SK-N-SH (cell line): ENCODE data around the gene RHOT2. TPM values are rescaled to one million over a fixed set of nuclear protein-coding genes. Genes with fewer than 3 reads are reported as not detected.

ENCODE experiments used
- CTCF ChIA-PET: fragments of 300-600, 350-600 bp; formaldehyde crosslinking; extraction: SDS; loops from one replicate; lab custom pipeline; 2021; lab: Yijun Ruan, JAX
- POLR2A ChIA-PET: fragments of 350-600 bp; sonication (Branson Sonifier 250); formaldehyde crosslinking; extraction: SDS; loops from one replicate; lab custom pipeline; 2020; ENCODE audit warnings: antibody characterized with exemption, inconsistent platforms; lab: Yijun Ruan, JAX
- DNase-seq: peaks from one replicate; pipeline ENCODE4 v3.0.0; 2012
- H2AFZ ChIP-seq: fragments of 200-600 bp; sonication (generic); 2 replicates; pipeline ENCODE4 v1.8.1; 2016; ENCODE audit warnings: antibody characterized with exemption, mild to moderate bottlenecking, low read depth
- H3F3A ChIP-seq: fragments of 200-600 bp; sonication (generic); replicated peaks from 2 replicates; pipeline ENCODE3; 2016; ENCODE audit warnings: antibody characterized with exemption, mild to moderate bottlenecking; ENCODE audit not compliant: insufficient read depth
- H3K27ac ChIP-seq, 2 experiments: fragments of 200-500 bp in 1 of 2; fragments of 200-600 bp in 1 of 2; sonication (Bioruptor generic) in 1 of 2; sonication (generic), shearing (Covaris generic) in 1 of 2; 2 replicates each; pipeline versions ENCODE4 v1.5.1 to v1.6.1; 2014 to 2016; ENCODE audit warnings: low read depth in 2 of 2, inconsistent platforms in 1 of 2, low read length in 1 of 2, mild to moderate bottlenecking in 1 of 2, mixed read lengths in 1 of 2
- H3K27me3 ChIP-seq: fragments of 200-600 bp; sonication (generic), shearing (Covaris generic); 2 replicates; pipeline ENCODE4 v1.6.1; 2016; ENCODE audit warnings: mixed run types; ENCODE audit not compliant: insufficient read depth
- H3K36me3 ChIP-seq, 2 experiments: fragments of 200-500 bp in 1 of 2; fragments of 200-600 bp in 1 of 2; sonication (Bioruptor generic) in 1 of 2; sonication (generic) in 1 of 2; replicated peaks in 1 of 2; 2 replicates each; pipeline versions ENCODE3 to v1.5.1; 2014 to 2016; ENCODE audit warnings: low read length in 1 of 2, mild to moderate bottlenecking in 1 of 2; ENCODE audit not compliant: insufficient read depth in 2 of 2, control insufficient read depth in 1 of 2
- H3K4me1 ChIP-seq, 2 experiments: fragments of 200-500 bp in 1 of 2; fragments of 200-600 bp in 1 of 2; sonication (Bioruptor generic) in 1 of 2; sonication (generic), shearing (Covaris generic) in 1 of 2; 2 replicates each; pipeline versions ENCODE4 v1.5.1 to v1.6.1; 2014 to 2016; ENCODE audit warnings: low read depth in 1 of 2, low read length in 1 of 2, mixed run types in 1 of 2; ENCODE audit not compliant: insufficient read depth in 2 of 2, control insufficient read depth in 1 of 2
- H3K4me2 ChIP-seq: fragments of 200-600 bp; sonication (generic), shearing (Covaris generic); 2 replicates; pipeline ENCODE4 v1.6.1; 2017; ENCODE audit warnings: mixed run types
- H3K4me3 ChIP-seq, 2 experiments: fragments of 200-500 bp in 1 of 2; fragments of 200-600 bp in 1 of 2; sonication (Bioruptor generic) in 1 of 2; sonication (generic), shearing (Covaris generic) in 1 of 2; 2 replicates each; pipeline versions ENCODE4 v1.5.1 to v1.8.1; 2014 to 2016; ENCODE audit warnings: low read depth in 2 of 2, inconsistent platforms in 1 of 2, low read length in 1 of 2, mild to moderate bottlenecking in 1 of 2, mixed read lengths in 1 of 2, moderate library complexity in 1 of 2
- H3K79me2 ChIP-seq: fragments of 200-600 bp; sonication (generic); 2 replicates; pipeline ENCODE4 v1.8.1; 2017; ENCODE audit warnings: mild to moderate bottlenecking; ENCODE audit not compliant: insufficient read depth
- H3K9ac ChIP-seq: fragments of 200-600 bp; sonication (generic); 2 replicates; pipeline ENCODE4 v1.6.1; 2017; ENCODE audit warnings: mixed run types
- H3K9me2 ChIP-seq: fragments of 200-600 bp; sonication (generic); 2 replicates; pipeline ENCODE4 v1.6.1; 2017; ENCODE audit warnings: mixed run types
- H3K9me3 ChIP-seq: fragments of 200-600 bp; sonication (generic); 2 replicates; pipeline ENCODE4 v1.6.1; 2017; ENCODE audit warnings: mixed run types, mild to moderate bottlenecking, moderate library complexity
- H4K20me1 ChIP-seq: fragments of 200-600 bp; sonication (generic); 2 replicates; pipeline ENCODE4 v1.6.1; 2017; ENCODE audit warnings: mild to moderate bottlenecking, mixed run types; ENCODE audit not compliant: insufficient read depth
- CHD2 ChIP-seq: fragments of 150-350 bp; IDR thresholded peaks from 2 replicates; pipeline ENCODE4 v1.6.1; 2018; ENCODE audit warnings: low read length; ENCODE audit not compliant: partially characterized antibody
- EP300 ChIP-seq, 2 experiments: IDR thresholded peaks; 2 replicates each; pipeline versions ENCODE4 v1.4.0 to v1.6.1; 2012; ENCODE audit warnings: borderline replicate concordance in 1 of 2, low read depth in 1 of 2, low read length in 1 of 2
- EZH2phosphoT487 ChIP-seq: fragments of 200-600 bp; sonication (generic); IDR thresholded peaks from 2 replicates; pipeline ENCODE4 v1.6.1; 2017; ENCODE audit warnings: low read depth, mixed run types, mild to moderate bottlenecking, antibody characterized with exemption, moderate library complexity, borderline replicate concordance
- FOSL2 ChIP-seq: IDR thresholded peaks from 2 replicates; pipeline ENCODE4 v1.4.0; 2012; ENCODE audit warnings: low read depth, mild to moderate bottlenecking, moderate library complexity, borderline replicate concordance
- GABPA ChIP-seq: IDR thresholded peaks from 2 replicates; pipeline ENCODE4 v1.4.0; 2012; ENCODE audit warnings: low read depth, mild to moderate bottlenecking
- MEF2A ChIP-seq: IDR thresholded peaks from 2 replicates; pipeline ENCODE4 v1.4.0; 2012; ENCODE audit warnings: low read depth, borderline replicate concordance
- MXI1 ChIP-seq: IDR thresholded peaks from 2 replicates; pipeline ENCODE4 v1.6.1; 2012; ENCODE audit warnings: mild to moderate bottlenecking, low read depth, low read length, improper control_type of control experiment
- NFIC ChIP-seq: IDR thresholded peaks from 2 replicates; pipeline ENCODE4 v1.4.0; 2012; ENCODE audit warnings: borderline replicate concordance
- POLR2AphosphoS5 ChIP-seq: IDR thresholded peaks from 2 replicates; pipeline ENCODE4 v1.6.1; 2012; ENCODE audit warnings: low read depth, low read length
- RCOR1 ChIP-seq: fragments of 150-350 bp; IDR thresholded peaks from 2 replicates; pipeline ENCODE4 v1.6.1; 2017; ENCODE audit warnings: antibody characterized with exemption, low read length
- RXRA ChIP-seq: IDR thresholded peaks from 2 replicates; pipeline ENCODE4 v1.4.0; 2012; ENCODE audit warnings: low read depth, mild to moderate bottlenecking, borderline replicate concordance
- SMC3 ChIP-seq: IDR thresholded peaks from 2 replicates; pipeline ENCODE4 v1.6.1; 2012; ENCODE audit warnings: low read depth, low read length, improper control_type of control experiment
- TEAD4 ChIP-seq: IDR thresholded peaks from 2 replicates; pipeline ENCODE4 v1.4.0; 2012; ENCODE audit warnings: mild to moderate bottlenecking, borderline replicate concordance; ENCODE audit not compliant: insufficient read depth
- YY1 ChIP-seq: IDR thresholded peaks from 2 replicates; pipeline ENCODE4 v1.4.0; 2012; ENCODE audit warnings: low read depth, mild to moderate bottlenecking
- WGBS: methylation state at CpG from one replicate; pipeline ENCODE4 v1.1.6; 2017; ENCODE audit warnings: low lambda C conversion rate; 5-methylcytosine and 5-hydroxymethylcytosine counted together
- polyA plus RNA-seq, 3 experiments: library from polyadenylated mRNA; depleted of rRNA; stranded (reverse); fragments of >200 nt; gene quantifications; 2 replicates each; pipeline ENCODE4 v1.2.3, GENCODE V29; 2012
- TF ChIP-seq, protein P1 (sequence below): IDR thresholded peaks from 2 replicates; pipeline ENCODE4 v1.4.0; 2012; ENCODE audit warnings: low read depth
- TF ChIP-seq, protein P2 (sequence below): fragments of 150-350 bp; IDR thresholded peaks from 2 replicates; pipeline ENCODE4 v1.6.1; 2017; ENCODE audit warnings: antibody characterized with exemption, low read length, low read depth, borderline replicate concordance
- TF ChIP-seq, protein P3 (sequence below): fragments of 200-600 bp; sonication (generic); IDR thresholded peaks from 2 replicates; pipeline ENCODE4 v1.6.1; 2017; ENCODE audit warnings: antibody characterized with exemption, mild to moderate bottlenecking, moderate library complexity
- TF ChIP-seq, protein P4 (sequence below): IDR thresholded peaks from 2 replicates; pipeline ENCODE4 v1.6.1; 2012; ENCODE audit warnings: mild to moderate bottlenecking, low read depth, low read length, moderate library complexity

The RHOT2 gene
- polyA plus RNA-seq, 1 of the 3 experiments (the other 2 are of a cell fraction) = 229 TPM

DNA sequence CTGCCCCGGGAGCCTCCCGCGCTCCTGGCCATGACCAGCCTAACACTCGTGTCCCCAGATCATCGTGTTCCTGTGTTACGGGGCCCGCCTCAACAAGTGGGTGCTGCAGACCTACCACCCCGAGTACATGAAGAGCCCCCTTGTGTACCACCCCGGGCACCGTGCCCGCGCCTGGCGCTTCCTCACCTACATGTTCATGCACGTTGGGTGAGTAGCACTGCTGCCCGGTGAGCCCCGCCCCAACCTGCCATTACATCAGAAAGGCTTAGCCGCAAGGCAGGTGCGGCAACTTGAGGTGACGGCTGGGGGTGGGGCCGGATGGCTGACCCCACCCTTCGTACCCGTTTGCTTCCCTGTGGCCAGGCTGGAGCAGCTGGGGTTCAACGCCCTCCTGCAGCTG, 9.0 kb downstream of the RHOT2 start:
- Histone ChIP-seq H3F3A (peaks cover 14% of the 10 kb centered on the region), H3K4me3 (no peak overlapping the region), H3K36me3 (peaks cover 4 to 34% of the 10 kb centered on the region in 2 experiments), H4K20me1 (peaks cover 13% of the 10 kb centered on the region), H3K4me1 (peaks cover 8 to 26% of the 10 kb centered on the region in 2 experiments; a peak in 2 of 4 replicates), H3K9me3 (no peaks in the 10 kb centered on the region), H3K9me2 (no peaks in the 10 kb centered on the region), H3K9ac (no peak overlapping the region), H2AFZ (no peak overlapping the region), H3K27ac (no peak overlapping the region), H3K4me2 (no peak overlapping the region), H3K27me3 (no peaks in the 10 kb centered on the region), H3K79me2 (peaks cover 15% of the 10 kb centered on the region)
- ChIA-PET POLR2A (interaction anchor here (1.0 kb wide), 1 partner anchor 28 kb away, joined by 3 read pairs; the partner anchor contains the start of gene WDR90), CTCF (interaction anchor here (1.0 to 4.6 kb wide), 4 partner anchors 9 to 44 kb away, joined by 3 to 20 read pairs (median 10); partner anchors contain the start of genes ANTKMT and RHOT2)
- WGBS = 96% methylated on average over 22 of the region's 23 CpGs
- DNase-seq = no peak
- TF ChIP-seq RXRA (no peak), SMC3 (no peak), EZH2phosphoT487 (no peak), MEF2A (no peak), POLR2AphosphoS5 (no peak), YY1 (no peak), NFIC (no peak), CHD2 (no peak)

DNA sequence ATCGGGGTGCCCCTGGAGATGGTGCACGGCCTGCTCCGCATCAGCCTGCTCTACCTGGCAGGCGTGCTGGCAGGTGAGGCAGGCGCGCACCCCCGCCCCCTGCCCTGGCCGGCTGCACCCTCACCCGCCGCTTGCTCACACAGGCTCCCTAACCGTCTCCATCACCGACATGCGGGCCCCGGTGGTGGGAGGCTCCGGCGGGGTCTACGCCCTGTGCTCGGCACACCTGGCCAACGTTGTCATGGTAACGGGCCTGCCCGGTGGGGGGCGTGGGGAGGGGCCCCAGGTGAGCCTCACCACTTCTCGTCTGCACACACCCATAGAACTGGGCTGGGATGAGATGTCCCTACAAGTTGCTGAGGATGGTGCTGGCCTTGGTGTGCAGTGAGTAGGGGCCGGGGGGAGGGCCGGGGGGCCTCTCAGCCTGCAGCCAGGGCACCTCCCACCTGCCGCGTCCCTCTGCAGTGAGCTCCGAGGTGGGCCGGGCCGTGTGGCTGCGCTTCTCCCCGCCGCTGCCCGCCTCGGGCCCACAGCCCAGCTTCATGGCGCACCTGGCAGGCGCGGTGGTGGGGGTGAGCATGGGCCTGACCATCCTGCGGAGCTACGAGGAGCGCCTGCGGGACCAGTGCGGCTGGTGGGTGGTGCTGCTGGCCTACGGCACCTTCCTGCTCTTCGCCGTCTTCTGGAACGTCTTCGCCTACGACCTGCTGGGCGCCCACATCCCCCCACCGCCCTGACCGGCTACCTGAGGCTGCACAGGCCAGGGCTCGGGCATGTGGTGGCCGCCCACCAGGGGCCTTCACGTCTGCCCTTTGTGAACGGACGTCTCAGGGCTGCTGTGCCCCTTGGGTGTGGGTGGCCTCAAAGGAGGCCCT, 9.6 kb downstream of the RHOT2 start:
- Histone ChIP-seq H4K20me1 (peaks cover 20% of the 10 kb centered on the region), H3K9me3 (no peaks in the 10 kb centered on the region), H3K27me3 (no peaks in the 10 kb centered on the region), H3F3A (peaks cover 14% of the 10 kb centered on the region), H3K9me2 (no peaks in the 10 kb centered on the region), H3K27ac (no peak overlapping the region; a peak in 1 of 4 replicates), H2AFZ (no peak overlapping the region), H3K36me3 (peaks cover 9 to 34% of the 10 kb centered on the region in 2 experiments), H3K4me2 (no peak overlapping the region), H3K4me1 (peaks cover 8 to 33% of the 10 kb centered on the region in 2 experiments; a peak in 2 of 4 replicates)
- DNase-seq = no peak
- 97% methylated on average over 29 of the region's 57 CpGs for WGBS
- CTCF ChIA-PET = interaction anchor here (0.8 to 2.7 kb wide), 4 partner anchors 9 to 29 kb away, joined by 3 to 17 read pairs (median 4); partner anchors contain the start of gene RHOT2
- no peak for TF ChIP-seq SMC3
- TF ChIP-seq MEF2A = no peak
- TF ChIP-seq EZH2phosphoT487 = no peak
- TF ChIP-seq RCOR1 = no peak
- no peak for TF ChIP-seq EP300 (IDR thresholded peaks at IDR 0.05; ENCODE audit: borderline replicate concordance in 1 of 2, low read depth in 1 of 2, low read length in 1 of 2)
- no peak for TF ChIP-seq NFIC
- TF ChIP-seq, protein P1, sequence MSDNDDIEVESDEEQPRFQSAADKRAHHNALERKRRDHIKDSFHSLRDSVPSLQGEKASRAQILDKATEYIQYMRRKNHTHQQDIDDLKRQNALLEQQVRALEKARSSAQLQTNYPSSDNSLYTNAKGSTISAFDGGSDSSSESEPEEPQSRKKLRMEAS = no peak
- no peak for TF ChIP-seq GABPA
- TF ChIP-seq YY1 = no peak
- TF ChIP-seq, protein P2, sequence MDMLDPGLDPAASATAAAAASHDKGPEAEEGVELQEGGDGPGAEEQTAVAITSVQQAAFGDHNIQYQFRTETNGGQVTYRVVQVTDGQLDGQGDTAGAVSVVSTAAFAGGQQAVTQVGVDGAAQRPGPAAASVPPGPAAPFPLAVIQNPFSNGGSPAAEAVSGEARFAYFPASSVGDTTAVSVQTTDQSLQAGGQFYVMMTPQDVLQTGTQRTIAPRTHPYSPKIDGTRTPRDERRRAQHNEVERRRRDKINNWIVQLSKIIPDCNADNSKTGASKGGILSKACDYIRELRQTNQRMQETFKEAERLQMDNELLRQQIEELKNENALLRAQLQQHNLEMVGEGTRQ = no peak
- no peak for TF ChIP-seq FOSL2
- no peak for TF ChIP-seq RXRA
- TF ChIP-seq MXI1 = no peak
- TF ChIP-seq TEAD4 = no peak
- TF ChIP-seq, protein P3, sequence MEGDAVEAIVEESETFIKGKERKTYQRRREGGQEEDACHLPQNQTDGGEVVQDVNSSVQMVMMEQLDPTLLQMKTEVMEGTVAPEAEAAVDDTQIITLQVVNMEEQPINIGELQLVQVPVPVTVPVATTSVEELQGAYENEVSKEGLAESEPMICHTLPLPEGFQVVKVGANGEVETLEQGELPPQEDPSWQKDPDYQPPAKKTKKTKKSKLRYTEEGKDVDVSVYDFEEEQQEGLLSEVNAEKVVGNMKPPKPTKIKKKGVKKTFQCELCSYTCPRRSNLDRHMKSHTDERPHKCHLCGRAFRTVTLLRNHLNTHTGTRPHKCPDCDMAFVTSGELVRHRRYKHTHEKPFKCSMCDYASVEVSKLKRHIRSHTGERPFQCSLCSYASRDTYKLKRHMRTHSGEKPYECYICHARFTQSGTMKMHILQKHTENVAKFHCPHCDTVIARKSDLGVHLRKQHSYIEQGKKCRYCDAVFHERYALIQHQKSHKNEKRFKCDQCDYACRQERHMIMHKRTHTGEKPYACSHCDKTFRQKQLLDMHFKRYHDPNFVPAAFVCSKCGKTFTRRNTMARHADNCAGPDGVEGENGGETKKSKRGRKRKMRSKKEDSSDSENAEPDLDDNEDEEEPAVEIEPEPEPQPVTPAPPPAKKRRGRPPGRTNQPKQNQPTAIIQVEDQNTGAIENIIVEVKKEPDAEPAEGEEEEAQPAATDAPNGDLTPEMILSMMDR = no peak
- TF ChIP-seq, protein P4, sequence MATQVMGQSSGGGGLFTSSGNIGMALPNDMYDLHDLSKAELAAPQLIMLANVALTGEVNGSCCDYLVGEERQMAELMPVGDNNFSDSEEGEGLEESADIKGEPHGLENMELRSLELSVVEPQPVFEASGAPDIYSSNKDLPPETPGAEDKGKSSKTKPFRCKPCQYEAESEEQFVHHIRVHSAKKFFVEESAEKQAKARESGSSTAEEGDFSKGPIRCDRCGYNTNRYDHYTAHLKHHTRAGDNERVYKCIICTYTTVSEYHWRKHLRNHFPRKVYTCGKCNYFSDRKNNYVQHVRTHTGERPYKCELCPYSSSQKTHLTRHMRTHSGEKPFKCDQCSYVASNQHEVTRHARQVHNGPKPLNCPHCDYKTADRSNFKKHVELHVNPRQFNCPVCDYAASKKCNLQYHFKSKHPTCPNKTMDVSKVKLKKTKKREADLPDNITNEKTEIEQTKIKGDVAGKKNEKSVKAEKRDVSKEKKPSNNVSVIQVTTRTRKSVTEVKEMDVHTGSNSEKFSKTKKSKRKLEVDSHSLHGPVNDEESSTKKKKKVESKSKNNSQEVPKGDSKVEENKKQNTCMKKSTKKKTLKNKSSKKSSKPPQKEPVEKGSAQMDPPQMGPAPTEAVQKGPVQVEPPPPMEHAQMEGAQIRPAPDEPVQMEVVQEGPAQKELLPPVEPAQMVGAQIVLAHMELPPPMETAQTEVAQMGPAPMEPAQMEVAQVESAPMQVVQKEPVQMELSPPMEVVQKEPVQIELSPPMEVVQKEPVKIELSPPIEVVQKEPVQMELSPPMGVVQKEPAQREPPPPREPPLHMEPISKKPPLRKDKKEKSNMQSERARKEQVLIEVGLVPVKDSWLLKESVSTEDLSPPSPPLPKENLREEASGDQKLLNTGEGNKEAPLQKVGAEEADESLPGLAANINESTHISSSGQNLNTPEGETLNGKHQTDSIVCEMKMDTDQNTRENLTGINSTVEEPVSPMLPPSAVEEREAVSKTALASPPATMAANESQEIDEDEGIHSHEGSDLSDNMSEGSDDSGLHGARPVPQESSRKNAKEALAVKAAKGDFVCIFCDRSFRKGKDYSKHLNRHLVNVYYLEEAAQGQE = no peak
- TF ChIP-seq, all 33 proteins: peak for 0
- Histone ChIP-seq H3K4me3 (no peak overlapping the region), H3K79me2 (peaks cover 22% of the 10 kb centered on the region), H3K9ac (no peak overlapping the region)
- POLR2A ChIA-PET = no interaction called here
